NB4 (cell line): Measurements from ENCODE around the gene TMEM221.

Experiments used
- POLR2A ChIP-seq: IDR thresholded peaks from 2 replicates; pipeline ENCODE4 v1.6.1; 2011; ENCODE audit warnings: mild to moderate bottlenecking; ENCODE audit not compliant: insufficient read length; ENCODE audit errors: extremely low read depth
- TF ChIP-seq, protein P1 (sequence below): IDR thresholded peaks from one replicate; pipeline ENCODE4 v1.5.1; 2012; ENCODE audit warnings: low read depth, low read length

DNA sequence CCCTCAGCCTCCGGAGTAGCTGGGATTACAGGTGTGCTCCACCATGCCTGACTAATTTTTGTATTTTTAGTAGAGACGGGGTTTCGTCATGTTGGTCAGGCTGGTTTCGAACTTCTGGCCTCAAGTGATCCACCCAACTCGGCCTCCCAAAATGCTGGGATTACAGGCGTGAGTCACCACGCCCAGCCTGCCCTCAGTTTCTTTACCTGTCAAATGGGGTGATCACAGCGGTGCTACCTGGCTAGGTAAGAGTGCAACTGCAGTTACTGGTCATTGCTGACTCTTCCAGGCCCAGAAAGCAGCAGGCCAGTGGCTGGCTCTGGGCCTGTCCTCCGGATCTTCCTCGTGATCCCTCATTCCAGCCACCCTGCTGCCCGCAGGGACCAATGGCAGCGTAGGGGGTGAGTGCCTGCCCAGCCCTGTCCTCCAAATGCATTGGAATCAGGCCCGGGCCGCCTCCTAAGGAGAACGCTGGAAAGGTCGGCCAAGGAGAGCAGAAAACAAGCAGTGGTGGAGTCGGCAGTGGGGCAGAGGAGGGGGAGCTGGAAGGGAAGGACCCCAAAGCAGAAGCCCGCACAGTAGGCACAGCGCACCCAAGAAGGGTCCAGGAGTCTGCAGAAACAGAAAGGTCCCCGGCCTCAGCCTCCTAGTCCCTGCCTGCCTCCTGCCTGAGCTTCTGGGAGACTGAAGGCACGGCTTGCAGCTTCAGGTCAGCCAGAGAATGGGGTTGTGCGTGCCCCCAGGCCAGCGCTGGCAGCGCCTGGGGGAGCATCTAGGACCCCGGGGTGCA, 20.0 kb upstream of the TMEM221 start:
- TF ChIP-seq, protein P1, sequence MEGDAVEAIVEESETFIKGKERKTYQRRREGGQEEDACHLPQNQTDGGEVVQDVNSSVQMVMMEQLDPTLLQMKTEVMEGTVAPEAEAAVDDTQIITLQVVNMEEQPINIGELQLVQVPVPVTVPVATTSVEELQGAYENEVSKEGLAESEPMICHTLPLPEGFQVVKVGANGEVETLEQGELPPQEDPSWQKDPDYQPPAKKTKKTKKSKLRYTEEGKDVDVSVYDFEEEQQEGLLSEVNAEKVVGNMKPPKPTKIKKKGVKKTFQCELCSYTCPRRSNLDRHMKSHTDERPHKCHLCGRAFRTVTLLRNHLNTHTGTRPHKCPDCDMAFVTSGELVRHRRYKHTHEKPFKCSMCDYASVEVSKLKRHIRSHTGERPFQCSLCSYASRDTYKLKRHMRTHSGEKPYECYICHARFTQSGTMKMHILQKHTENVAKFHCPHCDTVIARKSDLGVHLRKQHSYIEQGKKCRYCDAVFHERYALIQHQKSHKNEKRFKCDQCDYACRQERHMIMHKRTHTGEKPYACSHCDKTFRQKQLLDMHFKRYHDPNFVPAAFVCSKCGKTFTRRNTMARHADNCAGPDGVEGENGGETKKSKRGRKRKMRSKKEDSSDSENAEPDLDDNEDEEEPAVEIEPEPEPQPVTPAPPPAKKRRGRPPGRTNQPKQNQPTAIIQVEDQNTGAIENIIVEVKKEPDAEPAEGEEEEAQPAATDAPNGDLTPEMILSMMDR, result no peak
- TF ChIP-seq POLR2A, result no peak
